ENCODE results near the gene GYS1.

Gene GYS1

DNA sequence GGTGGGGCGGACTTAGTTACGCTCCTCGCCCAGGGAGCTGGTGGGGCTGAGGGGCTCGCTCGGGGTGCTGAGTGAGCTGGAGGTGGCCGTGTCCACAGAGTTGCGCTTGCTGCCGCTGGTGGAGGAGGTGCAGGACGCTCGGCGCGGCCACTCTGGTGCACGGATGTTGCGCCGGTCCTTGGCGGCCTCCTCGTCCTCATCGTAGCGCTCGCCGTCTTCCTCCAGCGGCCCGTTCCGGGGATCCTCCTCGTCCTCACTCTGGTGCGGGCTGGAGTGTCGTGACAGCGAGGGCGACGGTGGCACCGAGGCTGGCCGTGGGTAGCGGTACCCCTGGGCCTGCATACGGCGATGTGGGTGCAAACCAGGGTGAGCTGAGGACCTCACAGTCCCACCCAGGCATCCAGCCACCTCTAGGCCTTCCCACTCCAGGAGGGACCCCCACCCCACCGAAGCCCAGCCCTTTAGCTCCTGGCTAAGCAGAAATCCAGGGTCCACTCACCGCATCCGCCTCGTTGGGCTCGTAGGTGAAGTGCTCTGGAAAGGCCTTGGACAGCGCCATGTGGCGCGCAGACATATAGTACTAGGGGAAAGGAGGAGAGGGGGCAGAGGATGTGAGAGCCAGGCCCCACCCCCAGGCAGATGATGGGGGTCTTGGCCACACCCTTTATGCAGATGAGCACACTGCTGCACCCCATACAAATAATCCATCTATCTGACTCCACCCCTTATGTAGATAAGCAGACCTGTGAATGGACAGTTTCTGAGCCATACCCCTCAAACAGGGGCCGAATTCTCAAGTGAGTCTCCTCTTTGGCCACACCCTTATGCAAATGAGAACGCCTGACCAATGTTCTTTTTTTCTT lies 23.6 kb downstream of the GYS1 start:
- Histone ChIP-seq H3K36me3 (ENCODE audit: insufficient read depth, low read length) (peaks cover 35% of the 10 kb centered on the region), H3K4me3 (ENCODE audit: low read length) (no peak overlapping the region), H2AFZ (ENCODE audit: low read depth, low read length) (no peak overlapping the region), H3K4me1 (ENCODE audit: insufficient read depth, low read length) (peaks cover 10% of the 10 kb centered on the region), H3K27me3 (ENCODE audit: insufficient read depth, low read length) (no peaks in the 10 kb centered on the region), H3K9me3 (ENCODE audit: low read length) (peaks cover 3% of the 10 kb centered on the region)

DNA sequence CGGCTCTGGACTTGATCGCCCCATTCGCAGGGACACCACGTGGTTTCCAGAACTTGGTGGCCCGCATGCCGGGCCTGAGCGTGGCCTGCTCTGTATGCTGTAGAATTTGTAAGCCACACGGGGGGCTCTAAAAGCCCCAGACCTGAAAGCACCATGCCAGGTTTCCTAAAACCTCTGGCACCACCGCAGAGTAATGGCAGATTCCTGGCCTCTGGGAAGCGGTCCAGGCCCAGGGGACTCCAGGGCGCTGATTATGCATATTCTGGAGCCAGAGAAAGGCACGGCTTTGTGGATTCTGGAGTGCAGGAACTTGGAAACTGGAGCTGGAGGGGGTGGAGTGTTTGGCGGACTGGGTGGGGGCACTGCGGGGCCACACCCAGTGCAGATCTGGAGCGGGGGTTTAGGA lies 24.3 kb downstream of the GYS1 start:
- Histone ChIP-seq H2AFZ (ENCODE audit: low read depth, low read length) (no peak overlapping the region), H3K4me3 (ENCODE audit: low read length) (no peak overlapping the region), H3K9me3 (ENCODE audit: low read length) (peaks cover 3% of the 10 kb centered on the region), H3K27me3 (ENCODE audit: insufficient read depth, low read length) (no peaks in the 10 kb centered on the region), H3K4me1 (ENCODE audit: insufficient read depth, low read length) (peaks cover 16% of the 10 kb centered on the region), H3K36me3 (ENCODE audit: insufficient read depth, low read length) (peaks cover 28% of the 10 kb centered on the region)

DNA sequence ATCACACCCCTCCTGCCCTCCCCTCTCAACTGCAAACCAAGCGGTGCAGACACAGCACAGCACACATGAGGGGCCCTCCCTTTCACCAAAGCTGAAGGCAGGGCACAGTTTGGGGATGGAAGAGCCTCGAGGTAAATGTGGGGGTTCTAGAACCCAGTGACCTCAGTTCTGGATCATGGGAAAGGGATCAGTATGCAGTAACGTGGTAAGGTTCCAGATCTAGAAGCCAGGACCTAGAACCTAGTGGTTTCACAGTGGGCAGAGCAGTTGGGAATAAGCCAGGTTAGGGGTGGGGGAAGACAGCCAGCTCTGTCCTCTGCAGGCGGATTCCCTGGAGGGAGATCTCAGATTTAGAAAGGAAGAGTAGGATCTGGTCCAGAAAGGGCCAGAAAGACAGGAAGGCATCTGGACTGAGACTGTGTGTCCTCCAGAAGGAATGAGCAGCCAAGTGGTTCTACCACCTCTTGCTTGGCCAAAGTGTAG lies 24.9 kb downstream of the GYS1 start:
- Histone ChIP-seq H3K36me3 (ENCODE audit: insufficient read depth, low read length) (peaks cover 26% of the 10 kb centered on the region), H3K4me3 (ENCODE audit: low read length) (no peak overlapping the region), H3K9me3 (ENCODE audit: low read length) (peaks cover 3% of the 10 kb centered on the region), H3K4me1 (ENCODE audit: insufficient read depth, low read length) (peaks cover 22% of the 10 kb centered on the region), H2AFZ (ENCODE audit: low read depth, low read length) (no peak overlapping the region), H3K27me3 (ENCODE audit: insufficient read depth, low read length) (no peaks in the 10 kb centered on the region)

DNA sequence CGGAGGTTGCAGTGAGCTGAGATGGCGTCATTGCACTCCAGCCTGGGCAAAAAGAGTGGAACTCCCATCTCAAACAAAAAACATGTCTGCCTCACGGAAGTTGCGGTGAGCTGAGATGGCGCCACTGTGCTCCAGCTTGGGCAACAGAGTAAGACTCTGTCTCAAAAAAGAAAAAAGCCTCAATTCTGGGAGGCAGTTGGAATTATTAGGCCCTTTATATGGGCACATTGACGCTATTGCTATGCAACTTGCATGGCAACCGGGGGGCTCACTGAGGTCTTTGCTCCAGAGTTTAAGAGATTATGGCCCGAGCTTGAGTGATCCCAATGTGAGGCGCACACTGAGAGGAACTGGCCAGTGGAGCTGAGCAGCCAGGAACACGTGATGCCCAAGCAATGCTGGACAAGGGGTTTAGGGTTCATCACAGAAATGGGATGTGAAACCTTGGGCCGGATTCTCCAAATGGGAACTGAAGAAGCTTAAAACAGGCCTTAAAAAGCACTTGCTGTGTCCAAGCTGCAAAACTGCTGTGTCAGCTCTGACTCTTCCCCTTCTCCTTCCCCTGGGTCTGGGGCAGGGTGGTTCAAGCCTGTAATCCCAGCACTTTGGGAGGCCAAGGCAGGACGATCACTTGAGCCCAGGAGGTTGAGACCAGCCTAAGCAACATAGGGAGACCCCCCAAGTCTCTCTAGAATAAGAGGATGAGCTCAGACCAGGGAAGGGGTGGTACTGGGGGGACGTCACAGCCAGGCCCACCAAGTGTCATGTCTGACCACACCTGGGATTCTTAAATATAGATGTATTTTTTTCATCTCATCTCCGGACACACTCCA lies 25.5 kb downstream of the GYS1 start:
- peaks cover 3% of the 10 kb centered on the region for H3K9me3 ChIP-seq (ENCODE audit: low read length)
- H3K27me3 ChIP-seq (ENCODE audit: insufficient read depth, low read length) = no peaks in the 10 kb centered on the region
- peaks cover 26% of the 10 kb centered on the region for H3K36me3 ChIP-seq (ENCODE audit: insufficient read depth, low read length)
- no peak overlapping the region for H3K4me3 ChIP-seq (ENCODE audit: low read length)
- no peak overlapping the region for H2AFZ ChIP-seq (ENCODE audit: low read depth, low read length)
- H3K4me1 ChIP-seq (ENCODE audit: insufficient read depth, low read length) = peaks cover 24% of the 10 kb centered on the region

DNA sequence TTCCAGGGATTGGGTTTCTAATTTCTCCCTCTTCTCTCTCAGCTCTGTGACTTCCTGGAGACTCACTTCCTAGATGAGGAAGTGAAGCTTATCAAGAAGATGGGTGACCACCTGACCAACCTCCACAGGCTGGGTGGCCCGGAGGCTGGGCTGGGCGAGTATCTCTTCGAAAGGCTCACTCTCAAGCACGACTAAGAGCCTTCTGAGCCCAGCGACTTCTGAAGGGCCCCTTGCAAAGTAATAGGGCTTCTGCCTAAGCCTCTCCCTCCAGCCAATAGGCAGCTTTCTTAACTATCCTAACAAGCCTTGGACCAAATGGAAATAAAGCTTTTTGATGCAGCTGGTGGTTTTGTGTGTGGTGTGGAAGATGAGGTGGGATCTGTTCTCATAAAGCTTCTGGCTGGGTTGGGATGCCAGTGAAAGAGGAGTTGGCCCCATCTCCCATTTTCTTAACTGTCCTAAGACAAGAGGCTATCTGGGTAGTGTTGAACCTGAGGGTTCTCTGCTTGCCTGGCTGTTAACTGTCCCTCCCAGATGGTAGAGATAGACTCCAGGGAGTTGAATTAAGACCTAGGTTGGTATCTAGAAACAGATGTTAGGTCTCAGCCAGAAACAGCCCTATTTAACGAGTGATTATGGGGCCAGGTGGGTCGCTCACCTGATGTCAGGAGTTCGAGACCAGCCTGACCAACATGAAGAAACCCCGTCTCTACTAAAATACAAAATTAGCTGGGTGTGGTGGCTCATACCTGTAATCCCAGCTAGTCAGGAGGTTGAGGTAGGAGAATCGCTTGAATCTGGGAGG lies 26.4 kb downstream of the GYS1 start:
- Histone ChIP-seq H3K4me3 (ENCODE audit: low read length) (peak overlapping the region; percentile 78), H2AFZ (ENCODE audit: low read depth, low read length) (no peak overlapping the region), H3K27me3 (ENCODE audit: insufficient read depth, low read length) (no peaks in the 10 kb centered on the region), H3K4me1 (ENCODE audit: insufficient read depth, low read length) (peaks cover 24% of the 10 kb centered on the region), H3K36me3 (ENCODE audit: insufficient read depth, low read length) (peaks cover 26% of the 10 kb centered on the region), H3K9me3 (ENCODE audit: low read length) (peaks cover 3% of the 10 kb centered on the region)

DNA sequence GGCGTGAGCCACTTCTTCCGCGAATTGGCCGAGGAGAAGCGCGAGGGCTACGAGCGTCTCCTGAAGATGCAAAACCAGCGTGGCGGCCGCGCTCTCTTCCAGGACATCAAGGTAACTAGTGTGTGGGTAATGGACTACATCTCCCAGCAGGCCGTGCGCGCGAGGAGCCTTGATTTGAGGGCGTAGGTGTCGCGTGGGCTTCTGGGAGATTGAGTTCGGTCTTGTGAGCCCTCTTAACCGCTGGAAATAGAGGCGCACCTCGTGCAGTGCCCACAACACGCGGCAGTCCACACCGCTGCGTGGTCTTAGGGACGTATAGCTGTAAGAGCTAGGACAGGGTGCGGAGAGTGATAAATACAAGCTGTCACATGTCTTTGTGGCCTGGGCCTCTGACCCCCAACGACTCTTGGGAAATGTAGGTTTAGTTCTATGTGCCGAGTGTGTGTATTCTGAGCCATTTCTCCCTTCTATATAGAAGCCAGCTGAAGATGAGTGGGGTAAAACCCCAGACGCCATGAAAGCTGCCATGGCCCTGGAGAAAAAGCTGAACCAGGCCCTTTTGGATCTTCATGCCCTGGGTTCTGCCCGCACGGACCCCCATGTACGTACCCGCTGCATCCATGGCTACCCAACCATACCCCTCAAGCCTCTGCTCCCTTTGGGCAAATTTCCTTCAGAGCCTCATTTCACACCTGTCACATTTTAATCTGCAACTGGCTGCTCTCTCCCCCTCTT lies 27.1 kb downstream of the GYS1 start:
- Histone ChIP-seq H3K4me3 (ENCODE audit: low read length) (peak overlapping the region; percentile 78), H3K4me1 (ENCODE audit: insufficient read depth, low read length) (peaks cover 24% of the 10 kb centered on the region), H2AFZ (ENCODE audit: low read depth, low read length) (no peak overlapping the region), H3K9me3 (ENCODE audit: low read length) (peaks cover 3% of the 10 kb centered on the region), H3K27me3 (ENCODE audit: insufficient read depth, low read length) (no peaks in the 10 kb centered on the region), H3K36me3 (ENCODE audit: insufficient read depth, low read length) (peaks cover 26% of the 10 kb centered on the region)

DNA sequence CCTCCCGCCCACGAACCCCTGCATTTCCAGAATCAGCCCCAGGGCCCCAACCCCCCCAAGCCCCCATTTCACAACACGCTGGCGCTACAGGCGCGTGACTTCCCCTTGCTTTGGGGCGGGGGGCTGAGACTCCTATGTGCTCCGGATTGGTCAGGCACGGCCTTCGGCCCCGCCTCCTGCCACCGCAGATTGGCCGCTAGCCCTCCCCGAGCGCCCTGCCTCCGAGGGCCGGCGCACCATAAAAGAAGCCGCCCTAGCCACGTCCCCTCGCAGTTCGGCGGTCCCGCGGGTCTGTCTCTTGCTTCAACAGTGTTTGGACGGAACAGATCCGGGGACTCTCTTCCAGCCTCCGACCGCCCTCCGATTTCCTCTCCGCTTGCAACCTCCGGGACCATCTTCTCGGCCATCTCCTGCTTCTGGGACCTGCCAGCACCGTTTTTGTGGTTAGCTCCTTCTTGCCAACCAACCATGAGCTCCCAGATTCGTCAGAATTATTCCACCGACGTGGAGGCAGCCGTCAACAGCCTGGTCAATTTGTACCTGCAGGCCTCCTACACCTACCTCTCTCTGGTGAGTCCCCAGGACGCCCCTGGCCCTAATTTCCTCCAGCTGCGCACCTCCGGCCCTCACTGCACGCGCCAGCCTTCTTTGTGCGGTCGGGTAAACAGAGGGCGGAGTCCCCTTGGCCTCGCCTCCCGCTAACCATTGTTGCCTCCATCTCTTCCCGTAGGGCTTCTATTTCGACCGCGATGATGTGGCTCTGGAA lies 27.9 kb downstream of the GYS1 start, which contains the start of gene FTL:
Gene FTL (plus strand): TSS at position 270 of the 766 bp plus-strand sequence. CDS start 199 bp downstream, at position 469.
- Histone ChIP-seq H3K27me3 (ENCODE audit: insufficient read depth, low read length) (no peaks in the 10 kb centered on the region), H2AFZ (ENCODE audit: low read depth, low read length) (no peak within 1 kb of the TSS), H3K4me1 (ENCODE audit: insufficient read depth, low read length) (peaks cover 24% of the 10 kb centered on the region), H3K36me3 (ENCODE audit: insufficient read depth, low read length) (peaks cover 22% of the 10 kb centered on the region), H3K4me3 (ENCODE audit: low read length) (peak within 1 kb of the TSS; percentile 78), H3K9me3 (ENCODE audit: low read length) (peaks cover 3% of the 10 kb centered on the region)

DNA sequence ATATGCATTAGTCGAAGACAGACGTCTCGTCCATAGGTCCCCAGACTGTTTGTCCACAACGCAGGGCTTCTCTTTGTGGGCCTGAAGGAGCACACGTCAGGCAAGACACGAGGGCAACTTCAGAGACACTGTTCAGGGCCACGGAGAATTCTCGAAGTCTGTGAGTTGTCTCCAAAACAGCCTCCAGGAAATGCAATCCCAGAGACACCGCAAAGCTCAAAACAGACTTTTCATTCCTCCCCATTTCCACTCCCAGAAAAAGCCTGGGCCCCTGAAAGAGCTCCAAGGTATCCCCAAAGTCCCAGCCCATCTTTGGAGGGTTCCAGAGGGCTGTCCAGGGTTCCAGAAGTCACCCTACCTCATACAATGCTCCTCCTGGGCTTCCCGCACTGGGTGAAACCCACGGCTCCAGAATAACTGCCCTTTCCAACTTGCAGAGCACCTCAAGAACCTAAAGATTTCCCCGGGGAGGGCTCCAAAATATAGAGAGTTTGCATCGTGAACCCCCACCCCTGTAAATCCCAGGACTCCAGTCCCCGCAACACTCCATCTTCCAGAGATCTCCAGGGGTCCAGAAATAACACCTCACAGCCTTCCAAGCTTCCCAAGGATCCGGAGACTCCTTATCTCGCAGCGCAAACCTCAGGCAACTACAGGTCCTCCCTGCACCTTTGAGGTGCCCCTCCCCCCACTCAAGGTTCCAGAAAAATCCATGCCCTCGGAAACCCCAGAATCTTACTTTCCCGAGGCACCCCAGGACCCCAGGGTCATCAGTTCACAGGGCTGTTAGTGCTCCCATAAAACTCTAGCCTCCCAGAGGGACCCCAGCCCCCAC lies 28.7 kb downstream of the GYS1 start:
- Histone ChIP-seq H3K4me1 (ENCODE audit: insufficient read depth, low read length) (peaks cover 24% of the 10 kb centered on the region), H3K27me3 (ENCODE audit: insufficient read depth, low read length) (no peaks in the 10 kb centered on the region), H3K4me3 (ENCODE audit: low read length) (peak overlapping the region; percentile 15), H2AFZ (ENCODE audit: low read depth, low read length) (no peak overlapping the region), H3K36me3 (ENCODE audit: insufficient read depth, low read length) (peaks cover 15% of the 10 kb centered on the region), H3K9me3 (ENCODE audit: low read length) (peaks cover 3% of the 10 kb centered on the region)

DNA sequence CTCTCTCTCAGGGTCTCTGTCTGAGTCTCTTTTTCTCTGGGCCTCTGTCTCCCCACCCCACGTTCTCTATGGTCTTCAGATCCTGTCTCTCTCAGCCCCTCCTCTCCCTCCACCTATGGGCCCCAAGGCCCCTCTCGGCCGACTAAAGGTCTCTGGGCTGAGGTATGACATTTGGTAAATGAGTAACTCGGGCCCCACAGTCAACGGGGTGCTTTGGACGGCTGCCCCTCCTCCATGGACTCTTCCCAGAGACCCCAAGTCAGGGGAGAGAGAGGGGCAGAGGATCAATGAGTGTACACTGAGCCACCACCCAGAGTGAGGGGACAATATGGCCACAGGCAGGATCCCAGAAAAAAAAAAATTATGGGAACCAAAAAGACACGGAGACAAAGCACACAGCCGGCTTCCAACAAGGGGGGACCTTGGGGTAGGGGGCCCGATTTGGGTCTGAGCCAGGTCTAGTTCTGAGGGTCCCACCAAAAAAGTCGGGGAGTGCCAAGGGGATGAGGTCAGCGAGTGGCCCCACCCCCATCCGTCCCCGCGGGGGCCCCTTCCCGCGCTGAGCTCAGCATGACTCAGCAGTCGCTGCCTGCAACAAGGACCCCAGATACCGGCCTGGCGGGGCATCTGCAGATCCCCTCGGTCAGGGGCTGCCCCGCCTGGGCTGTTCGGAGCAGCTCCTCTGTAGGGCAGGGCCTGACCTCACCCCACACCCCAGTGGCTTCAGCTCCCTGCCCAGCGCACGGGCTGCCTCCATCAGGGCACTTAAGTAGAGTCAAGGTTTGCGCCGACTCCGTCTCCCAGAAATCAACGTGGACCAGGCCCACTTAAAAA lies 29.5 kb downstream of the GYS1 start:
- no peak overlapping the region for H3K4me3 ChIP-seq (ENCODE audit: low read length)
- no peaks in the 10 kb centered on the region for H3K9me3 ChIP-seq (ENCODE audit: low read length)
- peaks cover 24% of the 10 kb centered on the region for H3K4me1 ChIP-seq (ENCODE audit: insufficient read depth, low read length)
- peaks cover 10% of the 10 kb centered on the region for H3K36me3 ChIP-seq (ENCODE audit: insufficient read depth, low read length)
- no peaks in the 10 kb centered on the region for H3K27me3 ChIP-seq (ENCODE audit: insufficient read depth, low read length)
- H2AFZ ChIP-seq (ENCODE audit: low read depth, low read length) = no peak overlapping the region

DNA sequence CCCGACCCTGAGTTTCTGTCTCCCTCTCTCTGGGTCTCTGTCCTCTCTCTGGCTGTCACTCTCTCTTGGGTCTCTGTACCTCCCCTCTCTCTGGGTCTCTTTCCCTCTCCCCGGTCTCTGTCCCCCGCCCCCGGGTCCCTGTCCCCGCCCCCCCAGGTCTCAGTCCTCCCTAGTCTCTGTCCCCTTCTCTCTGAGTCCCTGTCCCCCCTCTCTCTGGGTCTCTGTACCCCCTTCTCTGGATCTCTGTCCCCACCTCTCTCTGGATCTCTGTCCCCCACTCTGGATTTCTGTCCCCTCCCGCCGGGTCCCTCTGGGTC lies 30.3 kb downstream of the GYS1 start:
- peaks cover 12% of the 10 kb centered on the region for H3K36me3 ChIP-seq (ENCODE audit: insufficient read depth, low read length)
- no peaks in the 10 kb centered on the region for H3K27me3 ChIP-seq (ENCODE audit: insufficient read depth, low read length)
- no peak overlapping the region for H2AFZ ChIP-seq (ENCODE audit: low read depth, low read length)
- no peaks in the 10 kb centered on the region for H3K9me3 ChIP-seq (ENCODE audit: low read length)
- H3K4me1 ChIP-seq (ENCODE audit: insufficient read depth, low read length) = peaks cover 24% of the 10 kb centered on the region
- H3K4me3 ChIP-seq (ENCODE audit: low read length) = no peak overlapping the region

Measured in neuron (in vitro differentiated cells).